Vagina (tissue), 2 donors: ENCODE measurements around the gene CCDC197.

ENCODE experiments used
- POLR2A ChIP-seq, 2 donors: fragments of 450-650 bp; IDR thresholded peaks; one replicate each; pipeline ENCODE4 v1.6.1; 2017; ENCODE audit warnings: antibody characterized with exemption in 2 of 2, mild to moderate bottlenecking in 2 of 2, moderate library complexity in 2 of 2
- POLR2AphosphoS5 ChIP-seq, 2 donors: sonication (generic); formaldehyde crosslinking; IDR thresholded peaks; one replicate each; pipeline ENCODE4 v1.9.0; 2017; ENCODE audit warnings: antibody characterized with exemption in 2 of 2, mild to moderate bottlenecking in 2 of 2, low read depth in 1 of 2; ENCODE audit not compliant: insufficient read depth in 1 of 2
- TF ChIP-seq, protein P1 (sequence below), 3 experiments: fragments of 450-650 bp in 2 of 3; fragments of 200-600 bp in 1 of 3; sonication (generic) in 1 of 3; IDR thresholded peaks; one replicate each; pipeline ENCODE4 v1.5.1; 2017 to 2019; ENCODE audit warnings: antibody characterized with exemption in 3 of 3, mild to moderate bottlenecking in 2 of 3, moderate library complexity in 2 of 3

DNA sequence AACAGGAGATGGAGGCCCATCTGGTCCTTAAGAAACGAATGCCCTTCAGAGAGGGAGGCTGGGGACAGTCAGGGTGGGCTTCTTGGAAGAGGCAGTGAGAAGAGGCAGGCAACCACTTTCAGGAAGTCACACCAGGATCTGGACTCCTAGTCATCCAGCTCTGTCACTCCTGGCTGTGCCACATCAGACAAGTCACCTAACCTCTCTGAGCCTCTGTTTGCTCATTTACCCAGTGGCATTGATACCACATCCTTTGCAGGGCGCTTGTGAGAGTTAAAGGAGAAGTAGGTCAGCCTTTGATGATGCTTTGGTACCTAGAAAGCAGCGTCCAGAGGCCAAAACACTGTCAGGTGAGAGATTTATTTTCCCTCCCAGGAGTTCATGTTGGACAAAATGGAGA is 11.1 kb downstream of the CCDC197 start:
- TF ChIP-seq, protein P1, sequence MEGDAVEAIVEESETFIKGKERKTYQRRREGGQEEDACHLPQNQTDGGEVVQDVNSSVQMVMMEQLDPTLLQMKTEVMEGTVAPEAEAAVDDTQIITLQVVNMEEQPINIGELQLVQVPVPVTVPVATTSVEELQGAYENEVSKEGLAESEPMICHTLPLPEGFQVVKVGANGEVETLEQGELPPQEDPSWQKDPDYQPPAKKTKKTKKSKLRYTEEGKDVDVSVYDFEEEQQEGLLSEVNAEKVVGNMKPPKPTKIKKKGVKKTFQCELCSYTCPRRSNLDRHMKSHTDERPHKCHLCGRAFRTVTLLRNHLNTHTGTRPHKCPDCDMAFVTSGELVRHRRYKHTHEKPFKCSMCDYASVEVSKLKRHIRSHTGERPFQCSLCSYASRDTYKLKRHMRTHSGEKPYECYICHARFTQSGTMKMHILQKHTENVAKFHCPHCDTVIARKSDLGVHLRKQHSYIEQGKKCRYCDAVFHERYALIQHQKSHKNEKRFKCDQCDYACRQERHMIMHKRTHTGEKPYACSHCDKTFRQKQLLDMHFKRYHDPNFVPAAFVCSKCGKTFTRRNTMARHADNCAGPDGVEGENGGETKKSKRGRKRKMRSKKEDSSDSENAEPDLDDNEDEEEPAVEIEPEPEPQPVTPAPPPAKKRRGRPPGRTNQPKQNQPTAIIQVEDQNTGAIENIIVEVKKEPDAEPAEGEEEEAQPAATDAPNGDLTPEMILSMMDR (IDR thresholded peaks at IDR 0.05) = no peak
- TF ChIP-seq POLR2A (IDR thresholded peaks at IDR 0.05) (no peak), POLR2AphosphoS5 (IDR thresholded peaks at IDR 0.05; ENCODE audit: insufficient read depth in 1 of 2, low read depth in 1 of 2) (no peak)
